MM.1S (cell line): ENCODE measurements around the gene DZANK1.

Experiments used
- DNase-seq: peaks from one replicate; pipeline ENCODE4 v3.0.0-alpha.2; 2015
- H2AFZ ChIP-seq: fragments of 300-600 bp; sonication (generic); 2 replicates; pipeline ENCODE4 v1.6.0; 2016; ENCODE audit warnings: antibody characterized with exemption, low read length
- H3F3A ChIP-seq: fragments of 300-600 bp; sonication (generic); 2 replicates; pipeline ENCODE4 v1.6.1; 2016; ENCODE audit warnings: mild to moderate bottlenecking, antibody characterized with exemption, low read length, moderate library complexity, mixed read lengths; ENCODE audit not compliant: insufficient read depth
- H3K27ac ChIP-seq: fragments of 300-600 bp; sonication (generic); 2 replicates; pipeline ENCODE4 v1.5.1; 2016; ENCODE audit warnings: mild to moderate bottlenecking, low read length
- H3K27me3 ChIP-seq: fragments of 300-600 bp; sonication (generic); replicated peaks from 2 replicates; pipeline ENCODE4 v1.6.0; 2016; ENCODE audit warnings: low read length; ENCODE audit not compliant: insufficient read depth
- H3K36me3 ChIP-seq: fragments of 300-600 bp; sonication (generic); replicated peaks from 2 replicates; pipeline ENCODE4 v1.6.1; 2016; ENCODE audit warnings: mild to moderate bottlenecking, low read length, mixed read lengths; ENCODE audit not compliant: insufficient read depth
- H3K4me1 ChIP-seq: fragments of 300-600 bp; sonication (generic); 2 replicates; pipeline ENCODE4 v1.6.1; 2016; ENCODE audit warnings: low read length, mixed read lengths
- H3K4me2 ChIP-seq: fragments of 300-600 bp; sonication (generic); 2 replicates; pipeline ENCODE4 v1.6.0; 2016; ENCODE audit warnings: low read depth, low read length
- H3K4me3 ChIP-seq: fragments of 300-600 bp; sonication (generic); 2 replicates; pipeline ENCODE4 v1.5.1; 2016; ENCODE audit warnings: low read length, mixed read lengths
- H3K79me2 ChIP-seq: fragments of 300-600 bp; sonication (generic); 2 replicates; pipeline ENCODE4 v1.6.1; 2016; ENCODE audit warnings: mixed run types, low read length, mixed read lengths
- H3K9ac ChIP-seq: fragments of 300-600 bp; sonication (generic); 2 replicates; pipeline ENCODE4 v1.6.1; 2016; ENCODE audit warnings: low read length, mixed read lengths
- H3K9me2 ChIP-seq: fragments of 300-600 bp; sonication (generic); replicated peaks from 2 replicates; pipeline ENCODE4 v1.6.1; 2016; ENCODE audit warnings: mild to moderate bottlenecking, low read length, mixed read lengths; ENCODE audit not compliant: insufficient read depth
- H3K9me3 ChIP-seq: fragments of 300-600 bp; sonication (generic); replicated peaks from 2 replicates; pipeline ENCODE4 v1.6.1; 2016; ENCODE audit warnings: mild to moderate bottlenecking, low read length, mixed read lengths; ENCODE audit not compliant: insufficient read depth
- H4K20me1 ChIP-seq: fragments of 300-600 bp; sonication (generic); 2 replicates; pipeline ENCODE4 v1.6.1; 2016; ENCODE audit warnings: mild to moderate bottlenecking, low read length, moderate library complexity, mixed read lengths; ENCODE audit not compliant: insufficient read depth
- CTCF ChIP-seq: fragments of 300-600 bp; sonication (generic); IDR thresholded peaks from 2 replicates; pipeline ENCODE4 v1.5.1; 2016; ENCODE audit warnings: antibody characterized with exemption, low read length, mixed read lengths
- EZH2 ChIP-seq: fragments of 300-600 bp; sonication (generic); optimal IDR thresholded peaks from 2 replicates; pipeline ENCODE3; 2017; ENCODE audit warnings: low read depth, mild to moderate bottlenecking, antibody characterized with exemption, low read length, mixed read lengths
- EZH2phosphoT487 ChIP-seq: fragments of 300-600 bp; sonication (generic); IDR thresholded peaks from 2 replicates; pipeline ENCODE4 v1.6.1; 2018; ENCODE audit warnings: antibody characterized with exemption, low read length

Gene DZANK1

DNA sequence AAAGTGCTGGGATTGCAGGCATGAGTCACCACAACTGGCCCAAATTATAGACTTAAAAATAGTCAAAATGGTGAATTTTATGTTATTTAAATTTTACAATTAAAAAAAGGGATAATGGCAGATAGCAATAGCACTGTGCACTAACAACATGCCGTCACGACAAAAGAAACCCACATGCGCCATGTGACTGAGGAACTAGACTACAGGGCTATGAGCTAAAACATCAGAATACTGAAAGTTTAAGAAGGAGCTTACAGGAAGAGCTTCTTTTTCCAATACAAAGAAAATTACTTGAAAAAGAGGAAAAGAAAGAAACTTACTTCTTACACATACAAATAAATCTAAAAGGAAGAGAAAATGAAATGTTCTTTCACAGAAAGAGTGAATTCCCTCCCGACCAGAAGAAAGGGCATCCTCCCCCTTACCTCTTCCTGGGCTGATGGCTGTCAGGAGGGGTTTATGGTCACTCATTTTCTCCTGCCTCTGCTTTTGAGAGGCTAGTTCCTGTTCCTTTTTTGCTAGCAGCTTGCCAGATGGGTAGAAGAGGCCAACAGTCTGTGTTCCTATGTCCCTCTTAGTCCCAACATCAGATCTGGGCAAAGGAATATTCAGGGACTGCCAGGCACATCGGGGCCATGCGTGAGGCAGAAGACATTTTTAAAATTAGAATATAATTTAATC lies 54.5 kb downstream of the DZANK1 start:
- Histone ChIP-seq H3K36me3 (no peaks in the 10 kb centered on the region), H3K4me2 (peak overlapping the region; percentile 64), H3K27me3 (no peaks in the 10 kb centered on the region), H3K9ac (0 out of 2 replicates have a peak overlapping the region, but pooled peaks have one; percentile 9), H3K9me3 (no peaks in the 10 kb centered on the region), H3K27ac (peak overlapping the region; percentile 45; the same call in 1 of the 2 replicates), H3K9me2 (no peaks in the 10 kb centered on the region), H3K4me3 (peak overlapping the region; percentile 39; the same call in 1 of the 2 replicates), H3K79me2 (no peaks in the 10 kb centered on the region), H4K20me1 (no peaks in the 10 kb centered on the region), H2AFZ (peak overlapping the region; percentile 71), H3F3A (peaks cover 15% of the 10 kb centered on the region; the same call in 1 of the 2 replicates), H3K4me1 (peaks cover 15% of the 10 kb centered on the region; the same call in 1 of the 2 replicates)
- no peak for TF ChIP-seq EZH2
- no peak for TF ChIP-seq CTCF
- TF ChIP-seq EZH2phosphoT487 = no peak
- no peak for DNase-seq

GRCh38 chr20:18405826-18406225 lies 61.0 kb downstream of the DZANK1 start:
- no peak for DNase-seq
- Histone ChIP-seq H3K79me2 (no peaks in the 10 kb centered on the region), H3F3A (no peaks in the 10 kb centered on the region), H4K20me1 (no peaks in the 10 kb centered on the region), H3K4me2 (no peak overlapping the region), H3K9ac (no peak overlapping the region), H3K27ac (no peak overlapping the region), H3K4me3 (no peak overlapping the region), H3K27me3 (no peaks in the 10 kb centered on the region), H3K9me3 (no peaks in the 10 kb centered on the region), H3K4me1 (no peaks in the 10 kb centered on the region), H3K9me2 (no peaks in the 10 kb centered on the region), H2AFZ (no peak overlapping the region), H3K36me3 (no peaks in the 10 kb centered on the region)
- no peak for TF ChIP-seq EZH2phosphoT487

GRCh38 chr20:18404172-18404571 lies 62.7 kb downstream of the DZANK1 start:
- Histone ChIP-seq H3K9me2 (no peaks in the 10 kb centered on the region), H4K20me1 (no peaks in the 10 kb centered on the region), H3K27me3 (no peaks in the 10 kb centered on the region), H3K4me2 (no peak overlapping the region), H3K9ac (no peak overlapping the region), H3K27ac (no peak overlapping the region), H3K36me3 (no peaks in the 10 kb centered on the region), H3K4me1 (no peaks in the 10 kb centered on the region), H3K79me2 (no peaks in the 10 kb centered on the region), H3K4me3 (no peak overlapping the region), H3F3A (no peaks in the 10 kb centered on the region), H3K9me3 (no peaks in the 10 kb centered on the region), H2AFZ (no peak overlapping the region)
- TF ChIP-seq EZH2 (no peak), EZH2phosphoT487 (no peak), CTCF (no peak)
- DNase-seq = no peak

- no peak overlapping the region for H3K4me2 ChIP-seq
- H3K79me2 ChIP-seq = no peaks in the 10 kb centered on the region
- H4K20me1 ChIP-seq = no peaks in the 10 kb centered on the region
- no peaks in the 10 kb centered on the region for H3F3A ChIP-seq
- no peak for DNase-seq
- no peak overlapping the region for H3K9ac ChIP-seq
- H3K36me3 ChIP-seq = no peaks in the 10 kb centered on the region
- TF ChIP-seq EZH2phosphoT487 = no peak
- no peak for TF ChIP-seq CTCF
- no peak for TF ChIP-seq EZH2
- H2AFZ ChIP-seq = no peak overlapping the region
- H3K9me3 ChIP-seq = no peaks in the 10 kb centered on the region
- H3K4me1 ChIP-seq = no peaks in the 10 kb centered on the region
- H3K4me3 ChIP-seq = no peak overlapping the region
- H3K27me3 ChIP-seq = no peaks in the 10 kb centered on the region
- H3K9me2 ChIP-seq = no peaks in the 10 kb centered on the region
- no peak overlapping the region for H3K27ac ChIP-seq
Measured at GRCh38 chr20:18403269-18403668, 63.6 kb downstream of the DZANK1 start.
